HepG2 (cell line): ENCODE results near the gene HELZ. TPM values are rescaled to one million over a fixed set of nuclear protein-coding genes. Genes with fewer than 3 reads are reported as not detected.

Source experiments
- ATAC-seq: fragments of 200-7000 bp; cut with Tn5 transposase; 3 replicates; pipeline ENCODE4 v1.9.1; 2020; ENCODE audit warnings: mild to moderate bottlenecking, moderate library complexity
- BruUV-seq: library from RNA; stranded (reverse); fragments of 400-500 nt; replicated peaks from 2 replicates; lab custom pipeline; 2021; lab: Mats Ljungman, UMichigan
- CTCF ChIA-PET: fragments of 300-600 bp; formaldehyde crosslinking; extraction: SDS; loops from one replicate; lab custom pipeline; 2021; ENCODE audit warnings: low total read pairs, inconsistent platforms, low intra/inter-chr PET ratio; lab: Yijun Ruan, JAX
- POLR2A ChIA-PET: fragments of 350-600 bp; sonication (Branson Sonifier 250); formaldehyde crosslinking; loops from one replicate; lab custom pipeline; 2020; ENCODE audit warnings: antibody characterized with exemption, inconsistent platforms; lab: Yijun Ruan, JAX
- DNase-seq: peaks from one replicate; pipeline ENCODE4 v3.0.0-alpha.2; 2015; ENCODE audit warnings: low spot score
- FAIRE-seq: peaks from 3 replicates; lab custom pipeline; 2011; peaks lifted over from hg19 to GRCh38; lab: Jason Lieb, UNC
- H2AFZ ChIP-seq: one replicate; pipeline ENCODE4 v1.6.1; 2011; ENCODE audit warnings: low read length, inconsistent platforms
- H3K27ac ChIP-seq: fragments of 300-600 bp; 3 replicates; pipeline ENCODE4 v1.8.0; 2011; ENCODE audit warnings: mixed run types, mild to moderate bottlenecking, mixed read lengths, low read length, inconsistent platforms; ENCODE audit not compliant: insufficient read depth; ENCODE audit errors: extremely low read length
- H3K27me3 ChIP-seq, 2 experiments: fragments of 200-600 bp in 1 of 2; 2 replicates in 1 of 2; 3 replicates in 1 of 2; pipeline versions ENCODE4 v1.6.0 to v1.8.0; 2011; ENCODE audit warnings: low read length in 2 of 2, mild to moderate bottlenecking in 2 of 2, moderate library complexity in 2 of 2, inconsistent platforms in 1 of 2; ENCODE audit not compliant: insufficient read depth in 2 of 2, control insufficient read depth in 1 of 2
- H3K36me3 ChIP-seq, 2 experiments: fragments of 200-600 bp in 1 of 2; replicated peaks in 1 of 2; 2 replicates in 1 of 2; 3 replicates in 1 of 2; pipeline versions ENCODE4 v1.5.1 to v1.8.0; 2011; ENCODE audit warnings: low read length in 2 of 2, inconsistent platforms in 1 of 2; ENCODE audit not compliant: insufficient read depth in 2 of 2, control insufficient read depth in 1 of 2
- H3K4me1 ChIP-seq: 2 replicates; pipeline ENCODE4 v1.5.1; 2012; ENCODE audit warnings: low read length, inconsistent platforms; ENCODE audit not compliant: insufficient read depth
- H3K4me2 ChIP-seq: 2 replicates; pipeline ENCODE4 v1.6.0; 2011; ENCODE audit warnings: low read depth, low read length, inconsistent platforms
- H3K4me3 ChIP-seq, 3 experiments: fragments of 200-600 bp in 1 of 3; sonication (generic), shearing (Covaris generic) in 1 of 3; replicated peaks in 1 of 3; 2 replicates each; pipeline ENCODE4 v1.5.1; 2011 to 2016; ENCODE audit warnings: low read length in 3 of 3, inconsistent platforms in 2 of 3, low read depth in 2 of 3, mild to moderate bottlenecking in 2 of 3, control low read depth in 1 of 3, mixed read lengths in 1 of 3; ENCODE audit not compliant: insufficient read depth in 1 of 3
- H3K79me2 ChIP-seq: one replicate; pipeline ENCODE4 v1.6.1; 2011; ENCODE audit warnings: low read length, inconsistent platforms; ENCODE audit not compliant: insufficient read depth
- H3K9ac ChIP-seq: 2 replicates; pipeline ENCODE4 v1.6.0; 2011; ENCODE audit warnings: mild to moderate bottlenecking, low read depth, low read length, inconsistent platforms; ENCODE audit not compliant: insufficient read depth
- H3K9me3 ChIP-seq: 2 replicates; pipeline ENCODE4 v1.5.1; 2012; ENCODE audit warnings: mild to moderate bottlenecking, low read length
- H4K20me1 ChIP-seq: 2 replicates; pipeline ENCODE4 v1.6.0; 2011; ENCODE audit warnings: inconsistent platforms, mild to moderate bottlenecking, low read length, moderate library complexity; ENCODE audit not compliant: insufficient read depth
- CAMTA2 ChIP-seq: sonication (generic); formaldehyde crosslinking; IDR thresholded peaks from 2 replicates; pipeline ENCODE4 v1.4.0; 2020; ENCODE audit warnings: mild to moderate bottlenecking, missing genetic modification reagents, borderline replicate concordance
- FOXA1 ChIP-seq, 2 experiments: fragments of 450-650 bp in 1 of 2; sonication (generic) in 1 of 2; formaldehyde crosslinking in 1 of 2; IDR thresholded peaks; 2 replicates each; pipeline versions ENCODE4 v1.4.0 to v1.6.1; 2016 to 2020; ENCODE audit warnings: missing genetic modification reagents in 1 of 2
- KDM6A ChIP-seq: IDR thresholded peaks from 2 replicates; pipeline ENCODE4 v1.6.1; 2016; ENCODE audit warnings: low read depth
- MAFK ChIP-seq, 2 experiments: IDR thresholded peaks in 1 of 2; conservative IDR thresholded peaks in 1 of 2; 2 replicates each; pipeline ENCODE4 v1.6.1; 2011; ENCODE audit warnings: improper control_type of control experiment in 2 of 2, low read length in 2 of 2
- NRL ChIP-seq: sonication (generic); formaldehyde crosslinking; IDR thresholded peaks from 2 replicates; pipeline ENCODE4 v1.5.0; 2020; ENCODE audit warnings: missing genetic modification reagents, mild to moderate bottlenecking, moderate library complexity, borderline replicate concordance
- POLR2AphosphoS5 ChIP-seq: IDR thresholded peaks from 2 replicates; pipeline ENCODE4 v1.6.1; 2012; ENCODE audit warnings: low read depth, low read length
- RELA ChIP-seq: sonication (generic); formaldehyde crosslinking; IDR thresholded peaks from 2 replicates; pipeline ENCODE4 v1.4.0; 2020; ENCODE audit warnings: missing genetic modification reagents
- RXRB ChIP-seq: IDR thresholded peaks from 2 replicates; pipeline ENCODE4 v1.6.1; 2016; ENCODE audit warnings: borderline replicate concordance, missing genetic modification reagents, missing compliant biosample characterization
- SALL1 ChIP-seq: sonication (generic); formaldehyde crosslinking; IDR thresholded peaks from 2 replicates; pipeline ENCODE4 v1.8.0; 2022; ENCODE audit warnings: mild to moderate bottlenecking, missing genetic modification reagents
- ZBTB39 ChIP-seq: sonication (generic); formaldehyde crosslinking; IDR thresholded peaks from 2 replicates; pipeline ENCODE4 v1.5.0; 2020; ENCODE audit warnings: missing genetic modification reagents
- ZNF33B ChIP-seq: sonication (generic); formaldehyde crosslinking; IDR thresholded peaks from 2 replicates; pipeline ENCODE4 v1.5.1; 2020; ENCODE audit warnings: mild to moderate bottlenecking, missing genetic modification reagents
- ZNF501 ChIP-seq: sonication (generic); formaldehyde crosslinking; IDR thresholded peaks from 2 replicates; pipeline ENCODE4 v1.5.1; 2020; ENCODE audit warnings: mild to moderate bottlenecking, moderate library complexity, missing genetic modification reagents
- ZNF75D ChIP-seq: sonication (generic); formaldehyde crosslinking; IDR thresholded peaks from 2 replicates; pipeline ENCODE4 v1.8.1; 2023; ENCODE audit warnings: missing genetic modification reagents, mild to moderate bottlenecking, borderline replicate concordance
- ZNF766 ChIP-seq: sonication (generic); formaldehyde crosslinking; IDR thresholded peaks from 2 replicates; pipeline ENCODE4 v1.5.0; 2020; ENCODE audit warnings: missing genetic modification reagents, borderline replicate concordance
- ZNF776 ChIP-seq: sonication (generic); formaldehyde crosslinking; IDR thresholded peaks from 2 replicates; pipeline ENCODE4 v1.4.0; 2020; ENCODE audit warnings: mild to moderate bottlenecking, missing genetic modification reagents
- WGBS: methylation state at CpG from one replicate; pipeline ENCODE4 v1.1.6; 2017; ENCODE audit warnings: low lambda C conversion rate; 5-methylcytosine and 5-hydroxymethylcytosine counted together
- in situ Hi-C: cut with HindIII; loops from 2 replicates; pipeline ENCODE4 v1.10.0; 2017; ENCODE audit warnings: low pct_unique_long_range_greater_than_20kb; ENCODE audit not compliant: extremely low pct_ligation_motif_present
- intact Hi-C: fragments of 100-400 bp; cut with micrococcal nuclease; formaldehyde crosslinking; loops from one replicate; pipeline ENCODE4 v1.10.0; 2022; ENCODE audit not compliant: unreplicated experiment
- polyA plus RNA-seq, 8 experiments: library from polyadenylated mRNA; depleted of rRNA in 3 of 8; stranded (reverse) in 7 of 8; unstranded in 1 of 8; fragments of >200 nt; fragmentation: Illumina TruSeq in 4 of 8; extraction: Trizol in 4 of 8; gene quantifications; 2 replicates each; pipeline versions ENCODE4 v1.2.1 to v1.2.3, GENCODE V29; 2011 to 2016; ENCODE audit warnings: low read depth in 4 of 8, missing spikeins in 1 of 8, mixed read lengths in 1 of 8; ENCODE audit not compliant: insufficient read depth in 1 of 8
- total RNA-seq, 5 experiments: library from RNA; depleted of rRNA; stranded (reverse); fragments of >200 nt; fragmentation: Illumina TruSeq; extraction: Trizol; gene quantifications; 2 replicates each; pipeline ENCODE4 v1.2.3, GENCODE V29; 2016; ENCODE audit warnings: low read depth in 1 of 5
- TF ChIP-seq, protein P1 (sequence below): sonication (generic); formaldehyde crosslinking; IDR thresholded peaks from 2 replicates; pipeline ENCODE4 v1.4.0; 2020; ENCODE audit warnings: missing genetic modification reagents
- TF ChIP-seq, protein P2 (sequence below): sonication (generic); formaldehyde crosslinking; IDR thresholded peaks from 2 replicates; pipeline ENCODE4 v1.4.0; 2020; ENCODE audit warnings: mild to moderate bottlenecking, low read depth, missing genetic modification reagents

HELZ gene
- total and polyA plus RNA-seq, 2 of the 13 experiments (the other 11 are each of a cell fraction or from before 2014, with no cell fraction given): 35.3 to 52.4 TPM

GRCh38 chr17:67246653-67247415 is 1.8 kb upstream of the HELZ start (continued):
- peak; percentile 44; the same call in 1 of the 2 replicates for TF ChIP-seq ZBTB39
- TF ChIP-seq SALL1 (CRISPR knock-in tag): peak; percentile 81
- TF ChIP-seq ZNF776: no peak
- peak; percentile 87; the same call in 1 of the 2 replicates for TF ChIP-seq ZNF766
- peak; percentile 64; the same call in 1 of the 2 replicates for TF ChIP-seq FOXA1 (IDR thresholded peaks at IDR 0.05)
- TF ChIP-seq FOXA1 (CRISPR knock-in tag; IDR thresholded peaks at IDR 0.05): peak; percentile 84
- TF ChIP-seq, protein P1, sequence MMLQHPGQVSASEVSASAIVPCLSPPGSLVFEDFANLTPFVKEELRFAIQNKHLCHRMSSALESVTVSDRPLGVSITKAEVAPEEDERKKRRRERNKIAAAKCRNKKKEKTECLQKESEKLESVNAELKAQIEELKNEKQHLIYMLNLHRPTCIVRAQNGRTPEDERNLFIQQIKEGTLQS (CRISPR knock-in tag): no peak
- peak; percentile 83 for TF ChIP-seq KDM6A (CRISPR knock-in tag)
- no peak for TF ChIP-seq ZNF33B (CRISPR knock-in tag)
- no peak; the same call in 1 of the 2 replicates for TF ChIP-seq POLR2AphosphoS5
- peak; percentile 75 for TF ChIP-seq ZNF501 (CRISPR knock-in tag)

DNA sequence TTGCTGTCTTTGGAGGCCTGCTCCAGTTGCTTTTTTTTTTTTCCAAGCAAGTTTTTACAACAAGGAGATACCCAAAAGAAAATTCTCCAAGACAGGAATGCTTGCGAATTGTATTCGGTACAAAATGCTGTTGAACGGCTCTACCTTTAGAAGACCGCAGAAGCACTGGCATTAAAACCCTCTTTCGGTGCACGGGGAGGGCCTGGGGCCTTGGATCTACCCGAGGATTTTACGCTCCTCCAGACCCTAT is 1.3 kb upstream of the HELZ start:
- WGBS: 0% methylated on average over 8 of the region's 8 CpGs
- POLR2A ChIA-PET: interaction anchor here (0.7 kb wide), 1 partner anchor 12 kb away, joined by 3 read pairs; no protein-coding TSS in a partner anchor
- peak overlapping the region; percentile 90 for H3K4me2 ChIP-seq
- FAIRE-seq (no peak), DNase-seq (no peak), ATAC-seq (no peak)
- H3K4me3 ChIP-seq: peak overlapping the region; percentile 87 to 93 (median 91)
- H2AFZ ChIP-seq: no peak overlapping the region
- H3K9ac ChIP-seq: peak overlapping the region; percentile 98
- no peaks in the 10 kb centered on the region; a peak in 1 of 5 replicates for H3K27me3 ChIP-seq
- BruUV-seq: no TSS peak
- CTCF ChIA-PET: no interaction called here
- H4K20me1 ChIP-seq: peaks cover 23% of the 10 kb centered on the region
- intact Hi-C loops: loop anchor here (2.0 to 10.0 kb wide), 2 partner anchors 46 to 118 kb away; partner anchors contain the start of gene PSMD12
- H3K79me2 ChIP-seq: peaks cover 44% of the 10 kb centered on the region
- peaks cover 59% of the 10 kb centered on the region for H3K4me1 ChIP-seq
- no peaks in the 10 kb centered on the region for H3K9me3 ChIP-seq
- H3K27ac ChIP-seq: peak overlapping the region; percentile 98
- in situ Hi-C loops: no loop called here
- H3K36me3 ChIP-seq: peaks cover 0 to 4% of the 10 kb centered on the region in 2 experiments; a peak in 4 of 5 replicates
- TF ChIP-seq, protein P2, sequence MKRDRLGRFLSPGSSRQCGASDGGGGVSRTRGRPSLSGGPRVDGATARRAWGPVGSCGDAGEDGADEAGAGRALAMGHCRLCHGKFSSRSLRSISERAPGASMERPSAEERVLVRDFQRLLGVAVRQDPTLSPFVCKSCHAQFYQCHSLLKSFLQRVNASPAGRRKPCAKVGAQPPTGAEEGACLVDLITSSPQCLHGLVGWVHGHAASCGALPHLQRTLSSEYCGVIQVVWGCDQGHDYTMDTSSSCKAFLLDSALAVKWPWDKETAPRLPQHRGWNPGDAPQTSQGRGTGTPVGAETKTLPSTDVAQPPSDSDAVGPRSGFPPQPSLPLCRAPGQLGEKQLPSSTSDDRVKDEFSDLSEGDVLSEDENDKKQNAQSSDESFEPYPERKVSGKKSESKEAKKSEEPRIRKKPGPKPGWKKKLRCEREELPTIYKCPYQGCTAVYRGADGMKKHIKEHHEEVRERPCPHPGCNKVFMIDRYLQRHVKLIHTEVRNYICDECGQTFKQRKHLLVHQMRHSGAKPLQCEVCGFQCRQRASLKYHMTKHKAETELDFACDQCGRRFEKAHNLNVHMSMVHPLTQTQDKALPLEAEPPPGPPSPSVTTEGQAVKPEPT (CRISPR knock-in tag): no peak
- TF ChIP-seq RELA (CRISPR knock-in tag): no peak
- no peak for TF ChIP-seq CAMTA2 (CRISPR knock-in tag)
- TF ChIP-seq NRL (CRISPR knock-in tag): no peak; the same call in 1 of the 2 replicates
- TF ChIP-seq ZNF75D (CRISPR knock-in tag): no peak
- TF ChIP-seq MAFK (conservative IDR thresholded peaks at IDR 0.05 in 1 of 2, IDR thresholded peaks at IDR 0.05 in 1 of 2; ENCODE audit: low read length in 2 of 2): no peak
- no peak for TF ChIP-seq RXRB (CRISPR knock-in tag)
